GM13977 (cell line): ENCODE results near the gene ZNF532.

ENCODE experiments used
- DNase-seq: peaks from one replicate; pipeline ENCODE4 v3.0.0; 2012; ENCODE audit warnings: low spot score
- CTCF ChIP-seq: IDR thresholded peaks from 2 replicates; pipeline ENCODE4 v1.5.1; 2012; ENCODE audit warnings: mild to moderate bottlenecking, control low read depth; ENCODE audit not compliant: insufficient read depth; ENCODE audit errors: extremely low read depth, missing control alignments
- in situ Hi-C: fragments of 300-500 bp; cut with MboI; formaldehyde crosslinking; loops from one replicate; pipeline ENCODE4 v1.12.0; 2022; ENCODE audit warnings: low sequenced_read_pairs, low pct_unique_long_range_greater_than_20kb, mixed read lengths, inconsistent platforms; ENCODE audit not compliant: unreplicated experiment

The ZNF532 gene

GRCh38 chr18:59032308-59032707 lies 167.6 kb downstream of the ZNF532 start:
- no peak for DNase-seq
- in situ Hi-C loops, result no loop called here
- TF ChIP-seq CTCF, result no peak

- DNase-seq, result no peak
- in situ Hi-C loops, result no loop called here
- TF ChIP-seq CTCF, result no peak
Measured at GRCh38 chr18:59033359-59033758, 168.7 kb downstream of the ZNF532 start.

GRCh38 chr18:59033974-59034373 lies 169.3 kb downstream of the ZNF532 start:
- in situ Hi-C loops, result no loop called here
- no peak for DNase-seq
- no peak for TF ChIP-seq CTCF

GRCh38 chr18:59035591-59035990 lies 170.9 kb downstream of the ZNF532 start:
- DNase-seq, result no peak
- in situ Hi-C loops, result no loop called here

More at GRCh38 chr18:59035591-59035990, 170.9 kb downstream of the ZNF532 start:
- no peak for TF ChIP-seq CTCF
